ENCODE data around the gene ZNF398.

DNA sequence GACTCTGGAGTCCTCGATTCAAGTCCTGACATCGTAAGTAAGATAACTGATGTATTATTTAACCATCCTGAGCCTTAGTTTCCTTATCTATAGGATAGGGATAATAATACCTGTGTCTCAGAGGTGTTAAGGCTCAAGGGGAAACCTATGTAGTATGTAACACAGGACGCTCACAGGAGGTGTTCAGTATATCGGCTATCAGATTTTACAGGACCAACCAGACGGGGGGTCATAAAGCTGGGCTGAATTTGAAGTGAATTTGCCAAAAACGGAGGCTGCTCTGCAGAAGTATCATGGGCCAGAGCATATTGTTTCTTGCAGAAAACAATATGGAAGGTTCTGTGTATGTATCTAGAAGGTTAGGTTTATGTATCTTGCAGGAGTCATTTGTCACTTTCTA lies 37.0 kb downstream of the ZNF398 start:
- TF ChIP-seq, protein P1, sequence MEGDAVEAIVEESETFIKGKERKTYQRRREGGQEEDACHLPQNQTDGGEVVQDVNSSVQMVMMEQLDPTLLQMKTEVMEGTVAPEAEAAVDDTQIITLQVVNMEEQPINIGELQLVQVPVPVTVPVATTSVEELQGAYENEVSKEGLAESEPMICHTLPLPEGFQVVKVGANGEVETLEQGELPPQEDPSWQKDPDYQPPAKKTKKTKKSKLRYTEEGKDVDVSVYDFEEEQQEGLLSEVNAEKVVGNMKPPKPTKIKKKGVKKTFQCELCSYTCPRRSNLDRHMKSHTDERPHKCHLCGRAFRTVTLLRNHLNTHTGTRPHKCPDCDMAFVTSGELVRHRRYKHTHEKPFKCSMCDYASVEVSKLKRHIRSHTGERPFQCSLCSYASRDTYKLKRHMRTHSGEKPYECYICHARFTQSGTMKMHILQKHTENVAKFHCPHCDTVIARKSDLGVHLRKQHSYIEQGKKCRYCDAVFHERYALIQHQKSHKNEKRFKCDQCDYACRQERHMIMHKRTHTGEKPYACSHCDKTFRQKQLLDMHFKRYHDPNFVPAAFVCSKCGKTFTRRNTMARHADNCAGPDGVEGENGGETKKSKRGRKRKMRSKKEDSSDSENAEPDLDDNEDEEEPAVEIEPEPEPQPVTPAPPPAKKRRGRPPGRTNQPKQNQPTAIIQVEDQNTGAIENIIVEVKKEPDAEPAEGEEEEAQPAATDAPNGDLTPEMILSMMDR (IDR thresholded peaks at IDR 0.05; ENCODE audit: low read depth, low read length), result no peak
- TF ChIP-seq POLR2A (IDR thresholded peaks at IDR 0.05; ENCODE audit: extremely low read depth, insufficient read length), result no peak
- TF ChIP-seq MYC (IDR thresholded peaks at IDR 0.05; ENCODE audit: low read depth, low read length), result no peak

Measured in NB4 (cell line).